Head of caudate nucleus (tissue), 42 donors: Measurements from ENCODE around the gene APP.

Experiments used
- DNase-seq, 42 donors: peaks; one replicate each; pipeline versions ENCODE4 v3.0.0 to v3.0.0-alpha.2; 2020 to 2021; ENCODE audit warnings: mixed read lengths in 7 of 42
- intact Hi-C: fragments of 100-400 bp; cut with DNase I; formaldehyde crosslinking; loops from one replicate; pipeline ENCODE4 v1.15.0; 2022

The APP gene

DNA sequence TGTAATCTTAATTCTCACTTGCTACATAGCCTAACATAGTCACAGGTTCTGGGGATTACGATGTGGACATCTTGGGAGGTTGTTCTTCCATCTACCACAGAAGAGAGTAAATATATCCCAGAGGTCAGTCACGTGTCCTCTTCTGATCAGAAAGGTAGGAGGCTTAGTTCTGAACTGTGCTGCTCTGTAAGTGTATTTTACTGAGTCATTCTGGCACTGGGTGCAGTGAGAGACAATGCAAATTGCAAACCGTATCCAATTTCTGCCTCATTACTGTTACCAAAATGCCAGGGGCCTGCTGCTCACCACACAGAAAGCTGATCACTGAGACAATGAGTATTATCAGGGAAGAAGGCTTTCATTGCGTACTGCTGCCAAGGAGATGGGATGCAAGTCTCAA is 331.8 kb downstream of the APP start:
- no peak for DNase-seq
- intact Hi-C loops: no loop called here

DNA sequence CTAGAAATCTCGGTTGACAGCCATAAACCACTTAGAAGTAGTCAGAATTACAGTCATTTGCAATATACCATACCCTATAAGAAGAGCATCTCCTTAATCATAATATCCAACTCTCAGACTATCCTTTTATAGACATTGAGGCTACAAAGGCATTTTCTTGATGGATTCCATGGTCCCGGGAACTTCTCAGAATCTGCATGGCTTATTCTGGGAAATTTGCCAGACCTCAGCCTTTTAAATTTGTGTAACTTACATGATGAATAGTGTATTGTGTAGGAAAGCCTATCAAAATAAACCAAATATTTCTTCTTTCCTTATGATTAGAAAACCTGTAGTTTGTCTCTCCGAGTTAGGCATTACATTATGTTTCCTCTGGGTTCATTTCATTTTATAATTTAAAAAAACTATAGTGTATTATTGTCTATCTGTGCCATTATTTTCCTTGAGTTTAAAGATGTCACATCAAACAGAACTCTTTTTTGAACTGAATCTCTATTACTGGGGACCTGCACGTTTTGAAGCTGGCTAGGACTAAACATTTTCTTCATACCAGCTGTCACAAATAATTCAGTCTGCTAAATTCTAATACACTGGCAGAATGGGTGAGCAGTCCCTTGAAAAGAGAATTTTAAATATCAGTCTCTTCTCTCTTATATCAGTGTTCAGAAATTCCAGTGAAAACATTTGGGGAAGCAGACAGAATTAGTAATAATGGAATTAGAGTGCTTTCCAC is 332.9 kb downstream of the APP start:
- peak in 2 of 42 donors; percentile 29 to 31 for DNase-seq
- intact Hi-C loops: no loop called here

DNA sequence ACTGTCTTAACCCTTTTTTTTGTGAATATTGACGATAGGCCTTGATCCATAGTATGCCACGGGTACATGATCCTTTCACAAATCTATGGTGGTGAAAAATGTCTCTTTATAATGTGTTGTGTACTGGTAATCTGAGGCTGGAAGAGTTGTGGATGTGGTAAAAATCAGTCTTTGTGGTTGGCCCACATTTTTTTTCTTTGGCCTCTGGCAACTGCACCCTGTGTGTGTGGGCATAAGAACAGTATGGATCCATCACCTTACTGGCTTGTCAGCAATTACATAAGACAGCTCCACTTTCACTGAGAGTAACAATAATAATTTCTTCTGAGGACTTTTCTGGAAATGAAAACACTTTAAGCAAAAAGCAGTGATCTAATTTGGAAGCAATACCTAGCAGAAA is 334.2 kb downstream of the APP start:
- peak in 2 of 42 donors; percentile 13 to 33 for DNase-seq
- intact Hi-C loops: no loop called here

- intact Hi-C loops: no loop called here
- no peak for DNase-seq
These were observed 336.2 kb downstream of the APP start for GRCh38 chr21:25834381-25834780.

- no peak for DNase-seq
- intact Hi-C loops: no loop called here
These were observed 339.1 kb downstream of the APP start for GRCh38 chr21:25831300-25831960.
